K562 treated with DMSO at 1 percent for 12 hours (cell line): Measurements from ENCODE around the gene CLCN6. TPM values are rescaled to one million over a fixed set of nuclear protein-coding genes. Genes with fewer than 3 reads are reported as not detected.

Experiments
- total RNA-seq: library from RNA; unstranded; fragments of 300-600 nt; gene quantifications from 2 replicates; pipeline ENCODE4 v1.2.3, GENCODE V29; 2022; ENCODE audit not compliant: insufficient read depth

The CLCN6 gene
- total RNA-seq = 4.5 and 12.7 TPM in 2 replicates

GRCh38 chr1:11805422-11806306, at the start of gene CLCN6, which contains the start of gene MTHFR:
Gene CLCN6 (plus strand): TSS chr1:11806191. CDS start chr1:11806263, 72 bp downstream.
Gene MTHFR (minus strand): TSS chr1:11805964. CDS start chr1:11803116, 2,848 bp downstream.

GRCh38 chr1:11761988-11762406, 44.0 kb upstream of the CLCN6 start, which contains the start of gene C1orf167:
Gene C1orf167 (plus strand): TSS chr1:11762193. CDS start chr1:11764401, 2,208 bp downstream.

GRCh38 chr1:11847667-11848372, 41.8 kb downstream of the CLCN6 start, which contains the start of gene NPPA:
Gene NPPA (minus strand): TSS chr1:11847783. CDS start chr1:11847684, 99 bp downstream.

GRCh38 chr1:11858613-11858967, 52.6 kb downstream of the CLCN6 start, which contains the start of gene NPPB:
Gene NPPB (minus strand): TSS chr1:11858945. CDS start chr1:11858833, 112 bp downstream.

Other genes starting within 250 kb of the CLCN6 start
- gene FBXO2, start 151.8 kb upstream of the CLCN6 start, total RNA-seq = 3.5 and 3.7 TPM in 2 replicates
- gene FBXO44, start 151.3 kb upstream of the CLCN6 start, total RNA-seq = 15.0 and 15.5 TPM in 2 replicates
- 37.0 and 40.5 TPM in 2 replicates for gene FBXO6, start 142.0 kb upstream of the CLCN6 start, total RNA-seq
- 250 and 265 TPM in 2 replicates for gene MAD2L2, start 125.0 kb upstream of the CLCN6 start, total RNA-seq
- gene DRAXIN, start 114.5 kb upstream of the CLCN6 start, total RNA-seq = not detected in 2 replicates
- 136 and 148 TPM in 2 replicates for gene AGTRAP, start 70.1 kb upstream of the CLCN6 start, total RNA-seq
- not detected in 2 replicates for gene C1orf167, start 44.0 kb upstream of the CLCN6 start, total RNA-seq
- 30.8 and 87.0 TPM in 2 replicates for gene MTHFR, start 227 bp upstream of the CLCN6 start, total RNA-seq
- gene NPPA, start 41.6 kb downstream of the CLCN6 start, total RNA-seq = not detected in 2 replicates
- not detected in 2 replicates for gene NPPB, start 52.8 kb downstream of the CLCN6 start, total RNA-seq
- 113 and 128 TPM in 2 replicates for gene KIAA2013, start 120.2 kb downstream of the CLCN6 start, total RNA-seq
- 97.7 and 178 TPM in 2 replicates for gene PLOD1, start 128.5 kb downstream of the CLCN6 start, total RNA-seq
- 45.9 and 94.9 TPM in 2 replicates for gene MFN2, start 174.3 kb downstream of the CLCN6 start, total RNA-seq
- gene MIIP, start 213.3 kb downstream of the CLCN6 start, total RNA-seq = 91.0 and 117 TPM in 2 replicates